Epithelial cell of proximal tubule (primary cell): Measurements from ENCODE around the gene FKBP3. TPM values are rescaled to one million over a fixed set of nuclear protein-coding genes. Genes with fewer than 3 reads are reported as not detected.
A peak's percentile ranks its signal among the peaks of the same experiment; 100 is the strongest.
"Not testable (repeated sequence)": the region's sequence is repeated elsewhere in the genome, so short reads cannot be mapped to it uniquely, and the experiment has no call there.

Experiments used
- DNase-seq: peaks from one replicate; pipeline ENCODE4 v3.0.0-alpha.2; 2011; ENCODE audit warnings: low read depth
- H3K4me3 ChIP-seq: 2 replicates; pipeline ENCODE4 v1.5.1; 2011; ENCODE audit warnings: low read depth, mild to moderate bottlenecking, low read length
- total RNA-seq: library from RNA; depleted of rRNA; stranded (reverse); fragments of >200 nt; gene quantifications from 2 replicates; pipeline ENCODE4 v1.2.3, GENCODE V29; 2015
- TF ChIP-seq, protein P1 (sequence below): conservative IDR thresholded peaks from 2 replicates; pipeline ENCODE4 v1.5.1; 2012; ENCODE audit warnings: low read depth, mild to moderate bottlenecking, low read length

The FKBP3 gene
- total RNA-seq, 1 donor from 2014 or later, result 74.9 TPM

DNA sequence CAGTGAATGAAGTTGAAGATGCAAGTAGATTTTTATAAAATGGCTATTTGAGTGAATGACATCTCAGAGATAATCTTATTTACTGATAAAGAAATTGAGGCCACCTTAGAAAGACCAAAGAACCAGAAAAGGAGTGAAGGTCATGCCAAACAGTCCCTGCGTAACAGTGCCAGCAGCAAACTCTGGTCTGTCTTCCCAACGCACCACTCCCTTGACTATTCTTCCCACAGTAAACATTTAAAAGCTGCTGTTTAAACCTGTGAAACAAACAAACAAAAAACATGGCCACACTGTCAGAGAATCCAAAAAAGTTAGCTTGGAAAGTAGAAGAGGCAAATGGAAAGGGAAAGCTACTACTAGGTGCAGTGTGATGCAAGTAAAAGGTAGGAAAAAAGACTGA, 51.9 kb downstream of the FKBP3 start:
- no peak for DNase-seq
- TF ChIP-seq, protein P1, sequence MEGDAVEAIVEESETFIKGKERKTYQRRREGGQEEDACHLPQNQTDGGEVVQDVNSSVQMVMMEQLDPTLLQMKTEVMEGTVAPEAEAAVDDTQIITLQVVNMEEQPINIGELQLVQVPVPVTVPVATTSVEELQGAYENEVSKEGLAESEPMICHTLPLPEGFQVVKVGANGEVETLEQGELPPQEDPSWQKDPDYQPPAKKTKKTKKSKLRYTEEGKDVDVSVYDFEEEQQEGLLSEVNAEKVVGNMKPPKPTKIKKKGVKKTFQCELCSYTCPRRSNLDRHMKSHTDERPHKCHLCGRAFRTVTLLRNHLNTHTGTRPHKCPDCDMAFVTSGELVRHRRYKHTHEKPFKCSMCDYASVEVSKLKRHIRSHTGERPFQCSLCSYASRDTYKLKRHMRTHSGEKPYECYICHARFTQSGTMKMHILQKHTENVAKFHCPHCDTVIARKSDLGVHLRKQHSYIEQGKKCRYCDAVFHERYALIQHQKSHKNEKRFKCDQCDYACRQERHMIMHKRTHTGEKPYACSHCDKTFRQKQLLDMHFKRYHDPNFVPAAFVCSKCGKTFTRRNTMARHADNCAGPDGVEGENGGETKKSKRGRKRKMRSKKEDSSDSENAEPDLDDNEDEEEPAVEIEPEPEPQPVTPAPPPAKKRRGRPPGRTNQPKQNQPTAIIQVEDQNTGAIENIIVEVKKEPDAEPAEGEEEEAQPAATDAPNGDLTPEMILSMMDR, result no peak
- H3K4me3 ChIP-seq, result peak overlapping the region; percentile 15

DNA sequence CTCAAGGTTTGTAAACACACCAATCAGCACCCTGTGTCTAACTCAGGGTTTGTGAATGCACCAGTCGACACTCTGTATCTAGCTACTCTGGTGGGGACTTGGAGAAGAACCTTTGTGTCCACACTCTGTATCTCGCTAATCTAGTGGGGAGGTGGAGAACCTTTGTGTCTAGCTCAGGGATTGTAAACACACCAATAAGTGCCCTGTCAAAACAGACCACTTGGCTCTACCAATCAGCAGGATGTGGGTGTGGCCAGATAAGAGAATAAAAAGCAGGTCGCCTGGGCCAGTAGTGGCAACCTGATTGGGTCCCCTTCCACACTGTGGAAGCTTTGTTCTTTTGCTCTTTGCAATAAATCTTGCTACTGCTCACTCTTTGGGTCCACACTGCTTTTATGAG, 53.2 kb downstream of the FKBP3 start:
- DNase-seq, H3K4me3 ChIP-seq: not testable (repeated sequence)

DNA sequence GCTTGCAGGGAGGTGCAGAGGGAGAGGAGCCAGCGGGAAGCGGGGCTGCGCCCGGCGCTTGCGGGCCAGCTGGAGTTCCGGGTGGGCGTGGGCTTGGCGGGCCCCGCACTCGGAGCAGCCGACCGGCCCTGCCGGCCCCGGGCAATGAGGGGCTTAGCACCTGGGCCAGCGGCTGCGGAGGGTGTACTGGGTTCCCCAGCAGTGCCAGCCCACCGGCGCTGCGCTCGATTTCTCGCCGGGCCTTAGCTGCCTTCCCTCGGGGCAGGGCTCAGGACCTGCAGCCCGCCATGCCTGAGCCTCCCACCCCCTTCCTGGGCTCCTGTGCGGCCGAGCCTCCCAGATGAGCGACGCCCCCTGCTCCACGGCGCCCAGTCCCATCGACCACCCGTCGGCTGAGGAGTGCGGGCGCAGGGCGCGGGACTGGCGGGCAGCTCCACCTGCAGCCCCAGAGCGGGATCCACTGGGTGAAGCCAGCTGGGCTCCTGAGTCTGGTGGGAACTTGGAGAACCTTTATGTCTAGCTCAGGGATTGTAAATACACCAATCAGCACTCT, 53.8 kb downstream of the FKBP3 start:
- not testable (repeated sequence) for DNase-seq, H3K4me3 ChIP-seq

DNA sequence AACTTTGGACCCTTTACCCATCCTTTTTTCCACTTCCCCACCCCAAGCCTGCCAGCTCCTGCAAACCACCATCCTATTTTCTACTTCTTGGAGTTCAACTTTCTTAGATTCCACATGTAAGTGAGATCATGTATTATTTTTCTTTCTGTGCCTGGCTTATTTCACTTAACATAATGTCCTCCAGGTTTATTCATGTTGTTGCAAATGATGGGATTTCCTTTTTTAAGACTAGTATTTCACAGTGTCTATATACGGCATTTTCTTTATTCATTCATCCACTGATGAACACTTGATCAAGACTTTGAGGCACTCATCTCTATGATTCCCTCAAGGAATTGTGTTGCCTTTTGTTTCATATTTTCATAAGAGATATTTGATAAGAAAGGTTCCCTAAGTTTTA, 56.0 kb downstream of the FKBP3 start:
- no peak overlapping the region for H3K4me3 ChIP-seq
- no peak for DNase-seq
- TF ChIP-seq, protein P1, result no peak

DNA sequence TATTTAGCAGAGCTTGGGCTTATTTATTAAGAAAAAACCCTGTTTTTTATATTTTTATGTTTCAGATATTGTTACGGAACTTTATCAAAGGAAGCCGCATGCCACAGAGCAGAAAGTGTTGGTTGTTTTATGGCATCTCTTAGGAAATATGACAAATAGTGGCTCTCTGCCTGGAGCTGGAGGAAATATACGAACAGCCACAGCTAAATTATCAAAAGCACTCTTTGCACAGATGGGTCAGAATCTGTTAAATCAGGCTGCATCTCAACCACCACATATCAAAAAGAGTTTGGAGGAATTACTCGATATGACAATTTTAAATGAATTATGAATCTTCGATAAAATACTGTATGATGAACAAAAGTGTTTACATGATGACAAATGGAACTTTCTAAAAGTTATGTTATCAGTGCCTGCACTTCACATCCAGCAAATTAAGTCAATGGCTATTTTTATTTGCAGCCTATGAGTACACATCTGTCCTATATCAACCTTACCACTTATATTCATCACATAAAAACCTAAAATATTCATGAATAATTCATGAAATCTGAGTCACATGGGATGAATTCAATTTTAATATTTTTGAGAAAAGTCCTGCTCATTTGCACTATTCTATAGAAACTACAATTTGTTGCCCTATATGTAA, 60.9 kb downstream of the FKBP3 start:
- no peak overlapping the region for H3K4me3 ChIP-seq
- TF ChIP-seq, protein P1, result no peak
- DNase-seq, result no peak

DNA sequence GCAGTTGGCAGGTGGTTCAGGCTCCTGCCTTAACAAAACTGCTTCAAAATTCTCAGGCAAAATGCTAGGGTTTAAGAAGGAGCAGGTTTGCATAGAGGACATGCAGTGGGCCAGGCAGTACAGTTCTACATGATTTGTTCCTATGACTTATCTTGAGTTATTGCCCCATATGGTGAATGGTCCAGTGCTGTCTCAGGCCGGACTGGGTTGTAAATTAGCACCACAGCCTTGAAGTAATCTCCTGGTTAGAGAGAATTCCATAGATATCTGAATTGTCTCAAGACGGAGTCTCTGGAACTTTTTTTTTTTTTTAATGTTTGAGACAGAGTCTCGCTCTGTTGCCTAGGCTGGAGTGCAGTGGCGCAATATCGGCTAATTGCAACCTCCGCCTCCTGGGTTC, 62.2 kb downstream of the FKBP3 start:
- no peak overlapping the region for H3K4me3 ChIP-seq
- TF ChIP-seq, protein P1, result no peak
- DNase-seq, result no peak

DNA sequence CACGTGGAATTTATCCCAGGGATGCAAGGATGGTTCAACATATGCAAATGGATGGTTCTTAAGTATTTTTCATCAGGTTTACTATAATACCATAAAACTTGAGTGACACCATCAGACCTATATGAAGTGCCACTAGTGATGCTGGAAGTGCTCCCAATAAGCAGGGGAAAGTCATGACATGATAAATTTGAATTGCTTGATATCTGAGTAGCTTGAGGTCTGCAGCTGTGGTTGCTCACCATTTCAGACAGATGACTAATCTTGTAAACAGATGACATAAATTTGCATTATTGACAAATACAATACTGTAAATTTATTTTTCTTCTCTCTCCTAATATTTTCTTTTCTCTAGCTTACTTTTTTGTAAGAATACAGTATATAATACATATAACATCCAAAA, 64.1 kb downstream of the FKBP3 start:
- DNase-seq, result no peak
- H3K4me3 ChIP-seq, result no peak overlapping the region
- TF ChIP-seq, protein P1, result no peak

DNA sequence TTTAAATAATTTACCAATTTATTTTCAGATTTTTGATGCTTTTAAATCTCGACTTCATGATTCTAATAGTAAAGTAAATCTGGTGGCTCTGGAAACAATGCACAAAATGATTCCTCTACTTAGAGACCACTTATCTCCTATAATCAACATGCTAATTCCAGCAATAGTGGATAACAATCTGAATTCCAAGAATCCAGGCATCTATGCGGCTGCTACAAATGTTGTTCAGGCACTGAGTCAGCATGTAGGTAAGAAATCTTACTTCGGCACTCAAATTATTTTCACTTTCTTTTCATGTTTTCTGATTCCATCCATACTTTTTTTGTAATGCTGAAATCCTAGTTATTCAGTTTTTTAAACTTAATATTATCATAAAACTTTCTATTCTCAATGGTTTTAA, 65.9 kb downstream of the FKBP3 start:
- H3K4me3 ChIP-seq, result no peak overlapping the region
- DNase-seq, result no peak
- TF ChIP-seq, protein P1, result no peak
